Activated naive CD4-positive, alpha-beta T cell (primary cell): ENCODE data around the gene JMJD8.
A peak's percentile ranks its signal among the peaks of the same experiment; 100 is the strongest.

Source experiments
- DNase-seq, 4 experiments: peaks; one replicate each; lab custom pipeline; 2025; lab: John Stamatoyannopoulos, UW

Gene JMJD8

DNA sequence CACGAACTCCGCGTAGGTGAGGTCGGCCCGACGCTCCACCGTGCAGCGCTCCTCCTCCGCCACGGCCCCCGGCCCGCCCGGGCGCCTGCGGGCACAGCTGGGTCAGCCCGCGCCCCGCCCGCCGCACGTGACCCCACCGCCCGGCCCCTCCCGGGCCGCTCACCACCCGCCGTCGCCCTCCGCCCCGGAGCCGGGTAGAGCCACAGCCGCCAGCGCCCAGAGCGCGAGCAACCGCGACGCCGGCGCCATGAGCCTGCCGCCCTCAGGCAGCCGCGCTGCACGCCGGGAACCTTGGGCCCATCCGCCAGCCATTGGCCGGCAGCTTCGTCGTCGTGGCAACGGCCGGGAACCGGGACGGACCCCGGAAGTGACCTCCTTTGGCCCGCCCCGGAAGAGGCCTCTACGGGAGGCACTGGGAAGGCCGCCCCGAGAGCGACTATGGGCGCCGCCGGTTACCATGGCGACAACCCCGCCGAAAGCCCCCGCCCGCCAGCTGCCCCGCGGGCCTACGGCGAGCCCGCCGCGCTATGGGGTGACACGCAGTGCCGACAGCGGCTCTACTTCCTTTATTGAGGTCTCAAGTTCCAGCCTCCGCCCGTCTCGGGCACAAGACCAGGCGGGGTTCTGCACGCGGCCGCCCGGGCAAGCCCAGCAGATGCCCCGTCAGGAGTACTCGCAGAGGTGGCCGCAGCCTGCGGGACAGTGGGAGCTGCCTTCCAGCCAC, at the start of gene JMJD8:
Gene JMJD8 (minus strand): TSS at position 264 of the 724 bp plus-strand sequence. CDS start 15 bp downstream, at position 249.
- DNase-seq = peak; percentile 86 to 94 (median 91)

DNA sequence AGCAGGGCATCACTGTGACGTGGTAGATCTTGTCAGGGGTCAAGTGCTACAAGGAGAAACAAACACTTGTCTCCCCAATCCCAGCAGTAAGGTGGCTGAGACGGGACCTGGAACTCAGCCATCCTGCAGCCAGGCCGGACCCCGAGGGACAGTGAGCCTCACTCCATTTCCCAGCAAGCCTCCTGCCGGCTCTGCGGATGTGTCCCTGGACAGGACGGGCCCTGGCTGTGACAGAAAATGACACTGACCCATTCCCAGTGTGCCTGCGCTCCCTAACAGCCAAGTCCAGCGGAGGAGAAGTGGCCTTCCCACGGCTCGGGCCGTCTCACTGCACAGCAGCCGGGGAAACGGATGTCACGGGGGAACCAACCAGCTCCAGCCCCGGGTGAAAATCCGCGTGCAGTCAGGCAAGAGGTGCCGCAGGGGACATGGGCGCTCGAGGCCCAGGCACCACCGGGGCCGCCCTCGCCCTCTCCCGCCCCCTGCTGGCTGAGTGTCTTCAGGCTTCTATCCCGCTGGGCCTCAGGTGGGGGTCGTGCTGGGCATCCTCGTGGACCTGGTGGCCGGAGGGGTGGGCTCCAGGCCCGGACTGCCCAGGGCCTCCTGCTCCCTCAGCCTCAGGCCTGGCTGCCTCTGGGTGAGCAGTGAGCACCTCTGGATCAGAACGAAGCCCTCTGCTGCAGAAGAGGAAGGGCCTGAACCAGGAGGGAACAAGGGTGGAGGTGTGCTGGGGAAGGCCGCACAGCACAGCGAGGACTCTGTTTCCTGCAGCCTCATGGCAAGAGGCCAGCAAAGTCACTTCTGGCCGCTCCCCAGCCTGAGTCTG, 49.5 kb upstream of the JMJD8 start:
- DNase-seq = peak in 1 of 4 experiments; percentile 33

- no peak for DNase-seq
These were observed 48.8 kb upstream of the JMJD8 start for GRCh38 chr16:732936-733335.

GRCh38 chr16:732332-732731, 48.2 kb upstream of the JMJD8 start:
- DNase-seq = no peak

DNA sequence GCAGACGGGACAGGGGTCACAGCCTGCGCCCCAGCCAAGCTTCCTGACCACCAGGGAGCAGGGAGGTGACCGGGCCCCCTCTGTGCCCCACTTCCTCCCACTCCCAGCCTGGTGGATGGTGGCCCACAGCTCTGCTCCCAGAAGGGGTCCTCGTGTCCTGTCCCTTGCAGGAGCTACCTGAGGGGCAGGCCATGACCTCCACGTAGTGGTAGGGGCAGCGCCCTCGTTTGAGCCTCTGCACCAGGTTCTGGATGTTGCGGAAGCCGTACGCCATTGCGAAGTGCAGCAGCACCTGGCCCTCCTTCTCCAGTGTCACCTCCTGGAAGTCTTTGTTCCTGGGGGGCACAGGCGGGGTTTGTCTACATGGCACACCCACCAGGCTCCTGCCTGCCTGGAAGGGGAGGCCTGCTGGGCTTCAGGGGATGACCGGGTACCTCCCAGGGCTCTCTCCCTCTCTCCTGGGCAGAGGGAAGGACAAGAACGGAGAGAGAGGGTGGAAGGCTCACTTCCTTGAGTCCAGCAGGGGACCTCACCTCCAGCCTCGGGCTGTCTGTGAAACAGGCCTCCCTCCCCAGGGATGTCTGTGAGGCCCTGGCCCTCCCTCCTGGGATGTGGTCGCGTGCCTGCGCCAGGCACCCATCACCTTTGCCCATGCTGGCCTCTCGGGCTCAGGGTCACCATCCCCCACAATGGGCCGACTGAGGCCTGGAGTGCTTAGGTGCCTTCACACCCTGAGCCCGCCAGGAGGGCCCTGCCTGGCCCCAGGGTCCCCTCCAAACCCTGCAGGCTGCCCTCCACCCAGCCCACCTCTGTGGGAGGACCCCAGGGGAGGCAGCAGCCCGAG, 46.8 kb upstream of the JMJD8 start:
- DNase-seq = no peak

GRCh38 chr16:729768-730665, 45.9 kb upstream of the JMJD8 start:
- DNase-seq = no peak

DNA sequence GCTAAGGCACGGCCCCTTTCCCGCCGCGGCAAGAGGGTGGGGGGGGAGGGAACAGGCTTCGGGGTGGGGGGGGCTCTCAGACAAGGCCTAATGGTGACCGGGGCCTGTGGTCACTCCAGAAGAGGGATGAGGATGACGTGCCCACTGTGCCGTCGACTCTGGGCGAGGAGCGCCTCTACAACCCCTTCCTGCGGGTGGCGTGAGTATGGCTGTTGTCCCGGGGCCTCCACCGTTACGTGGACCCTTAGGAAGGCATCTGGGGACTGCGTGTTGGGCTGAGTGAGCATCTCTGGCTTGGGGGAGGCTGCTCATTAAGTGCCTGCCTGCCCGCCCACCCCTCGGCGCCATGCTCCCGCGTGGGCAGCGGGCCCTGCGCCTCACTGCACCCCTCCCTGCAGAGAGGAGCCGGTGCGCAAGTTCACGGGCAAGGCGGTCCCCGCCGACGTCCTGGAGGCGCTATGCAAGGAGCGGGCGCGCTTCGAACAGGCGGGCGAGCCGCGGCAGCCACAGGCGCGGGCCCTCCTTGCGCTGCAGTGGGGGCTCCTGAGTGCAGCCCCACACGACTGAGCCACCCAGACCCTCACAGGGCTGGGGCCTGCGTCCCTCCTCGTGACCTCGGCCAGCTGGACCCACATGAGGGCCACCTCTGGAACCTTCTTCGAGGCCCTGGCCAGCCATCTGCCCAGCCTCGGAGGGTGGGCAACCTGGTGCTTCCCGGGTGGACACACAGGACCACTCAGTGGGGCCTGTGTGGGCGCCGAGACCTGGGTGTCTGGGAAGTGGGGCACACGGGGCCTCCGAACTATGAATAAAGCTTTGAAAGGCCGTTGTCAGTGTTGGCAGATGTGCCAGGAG, 45.0 kb upstream of the JMJD8 start:
- DNase-seq = no peak

DNA sequence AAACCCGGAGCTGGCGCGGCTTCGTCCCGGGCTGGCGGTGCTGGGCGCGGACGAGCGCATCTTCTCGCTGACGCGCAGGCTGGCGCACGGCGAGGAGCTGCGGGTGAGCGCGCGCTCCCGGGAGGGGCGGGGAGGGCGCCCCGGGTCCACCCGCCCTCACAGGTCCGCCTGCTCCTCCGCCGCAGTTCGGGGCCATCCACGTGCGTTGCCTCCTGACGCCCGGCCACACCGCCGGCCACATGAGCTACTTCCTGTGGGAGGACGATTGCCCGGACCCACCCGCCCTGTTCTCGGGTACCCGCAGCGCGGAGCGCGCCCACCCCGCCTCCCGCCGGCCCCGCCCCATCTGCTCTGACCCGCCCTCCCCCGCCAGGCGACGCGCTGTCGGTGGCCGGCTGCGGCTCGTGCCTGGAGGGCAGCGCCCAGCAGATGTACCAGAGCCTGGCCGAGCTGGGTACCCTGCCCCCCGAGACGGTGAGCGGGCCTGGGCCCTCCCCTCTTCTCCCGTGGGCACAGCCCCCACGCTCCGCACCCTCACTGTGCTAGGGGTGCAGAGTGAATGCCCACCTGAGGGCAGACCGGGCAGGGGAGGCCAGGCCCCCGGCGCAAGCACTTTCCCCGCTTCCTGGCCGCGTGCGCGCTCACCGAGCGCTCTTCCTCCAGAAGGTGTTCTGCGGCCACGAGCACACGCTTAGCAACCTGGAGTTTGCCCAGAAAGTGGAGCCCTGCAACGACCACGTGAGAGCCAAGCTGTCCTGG, 44.2 kb upstream of the JMJD8 start:
- peak in 2 of 4 experiments; percentile 30 to 46 for DNase-seq

GRCh38 chr16:727291-727977, 43.3 kb upstream of the JMJD8 start:
- peak in 1 of 4 experiments; percentile 19 for DNase-seq

DNA sequence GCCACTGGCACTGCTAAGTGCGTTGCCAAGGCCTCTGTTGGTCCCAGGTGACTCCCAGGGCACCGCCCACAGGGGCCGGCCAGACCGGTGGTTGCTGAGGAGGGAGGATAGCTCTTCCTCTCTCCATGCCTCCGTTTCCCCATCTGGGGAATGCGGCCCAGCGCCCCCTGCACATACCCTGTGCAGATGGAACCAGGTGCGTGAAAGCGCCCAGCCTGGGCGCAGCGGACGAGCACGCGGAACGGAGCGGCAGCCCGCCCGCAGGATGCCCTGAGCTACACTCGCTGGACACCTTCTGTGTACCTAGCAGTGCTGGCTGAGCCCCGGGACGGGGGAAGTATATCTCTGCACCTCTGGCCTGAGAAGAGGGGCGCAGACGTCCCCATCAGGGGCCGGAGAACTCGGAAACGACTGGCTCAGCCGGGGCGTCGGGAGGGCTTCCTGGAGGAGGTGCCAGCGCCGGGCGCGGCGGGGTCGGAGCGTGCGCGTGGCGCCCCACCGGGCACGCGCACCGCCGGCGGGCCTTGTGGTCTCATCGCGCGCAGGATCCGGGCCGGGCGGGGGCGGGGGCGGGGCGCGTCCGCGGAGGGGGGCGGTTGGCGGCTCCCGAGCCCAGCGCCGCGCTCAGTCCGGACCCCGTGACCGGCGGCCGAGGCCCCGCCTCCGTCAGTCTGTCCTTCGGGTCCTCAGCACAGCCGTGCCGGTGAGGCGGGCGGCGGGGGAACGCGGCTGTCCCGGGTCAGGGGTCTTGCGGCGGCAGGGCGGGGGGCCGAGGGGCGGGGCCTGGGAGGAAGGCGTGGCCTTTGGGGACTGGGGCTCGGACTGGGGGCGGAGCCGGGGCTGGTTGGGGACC, 42.5 kb upstream of the JMJD8 start, which contains the start of the genes CCDC78 and HAGHL:
Gene CCDC78 (minus strand): TSS at position 6 of the 853 bp plus-strand sequence. CDS start 76 bp downstream, outside the sequence.
Gene HAGHL (plus strand): TSS at position 669 of the 853 bp plus-strand sequence. CDS start 404 bp downstream, outside the sequence.
- peak in 2 of 4 experiments; percentile 31 to 57 for DNase-seq

DNA sequence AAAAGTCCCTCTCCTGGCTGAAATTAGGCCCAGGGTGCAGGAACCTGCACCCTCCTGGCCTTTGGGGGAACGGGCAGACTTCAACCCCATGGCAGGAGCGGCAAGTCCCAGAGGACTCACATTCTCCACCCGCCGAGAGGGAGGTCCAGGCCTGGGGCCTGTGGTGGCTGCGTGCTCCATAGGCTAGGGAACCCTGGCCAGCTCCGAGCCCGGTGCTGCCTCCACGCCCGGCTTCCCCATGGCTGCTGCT, 42.0 kb upstream of the JMJD8 start:
- no peak for DNase-seq

DNA sequence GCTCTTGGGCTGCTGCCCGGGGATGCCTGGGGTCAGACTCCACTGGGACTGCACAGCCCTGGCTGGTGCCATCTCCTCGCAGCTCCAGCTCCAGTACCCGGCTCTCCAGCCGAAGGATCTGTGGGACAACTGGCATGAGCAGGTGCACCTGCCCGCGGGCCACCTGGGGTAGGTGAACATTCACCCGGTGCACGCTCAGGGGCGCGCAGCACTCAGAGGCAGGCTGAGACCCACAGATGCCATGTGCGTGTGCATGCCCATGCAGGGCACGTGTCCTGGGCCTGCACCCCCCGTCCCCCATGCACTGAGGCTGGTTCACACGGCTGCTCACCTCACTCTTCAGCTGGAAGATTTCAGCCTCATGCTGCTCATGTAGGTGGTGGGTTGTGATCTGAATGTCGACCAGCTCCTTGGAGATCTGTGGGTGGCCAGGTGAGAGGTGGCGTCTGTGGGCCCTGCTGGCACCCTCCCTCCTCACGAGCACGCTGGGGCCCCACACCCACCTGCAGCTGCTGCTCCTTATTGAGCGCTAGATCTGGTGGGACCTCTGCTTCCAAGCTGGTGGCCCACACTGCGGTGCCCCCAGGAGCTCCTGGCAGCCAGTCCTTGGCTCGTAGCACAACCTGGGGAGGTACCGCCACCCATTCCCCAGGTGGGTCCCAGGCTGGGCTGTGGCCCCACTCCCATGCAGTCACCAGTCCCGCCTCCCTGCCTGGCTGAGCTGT, 41.5 kb upstream of the JMJD8 start:
- no peak for DNase-seq

- DNase-seq = no peak
These were observed 40.9 kb upstream of the JMJD8 start for GRCh38 chr16:725041-725376.

DNA sequence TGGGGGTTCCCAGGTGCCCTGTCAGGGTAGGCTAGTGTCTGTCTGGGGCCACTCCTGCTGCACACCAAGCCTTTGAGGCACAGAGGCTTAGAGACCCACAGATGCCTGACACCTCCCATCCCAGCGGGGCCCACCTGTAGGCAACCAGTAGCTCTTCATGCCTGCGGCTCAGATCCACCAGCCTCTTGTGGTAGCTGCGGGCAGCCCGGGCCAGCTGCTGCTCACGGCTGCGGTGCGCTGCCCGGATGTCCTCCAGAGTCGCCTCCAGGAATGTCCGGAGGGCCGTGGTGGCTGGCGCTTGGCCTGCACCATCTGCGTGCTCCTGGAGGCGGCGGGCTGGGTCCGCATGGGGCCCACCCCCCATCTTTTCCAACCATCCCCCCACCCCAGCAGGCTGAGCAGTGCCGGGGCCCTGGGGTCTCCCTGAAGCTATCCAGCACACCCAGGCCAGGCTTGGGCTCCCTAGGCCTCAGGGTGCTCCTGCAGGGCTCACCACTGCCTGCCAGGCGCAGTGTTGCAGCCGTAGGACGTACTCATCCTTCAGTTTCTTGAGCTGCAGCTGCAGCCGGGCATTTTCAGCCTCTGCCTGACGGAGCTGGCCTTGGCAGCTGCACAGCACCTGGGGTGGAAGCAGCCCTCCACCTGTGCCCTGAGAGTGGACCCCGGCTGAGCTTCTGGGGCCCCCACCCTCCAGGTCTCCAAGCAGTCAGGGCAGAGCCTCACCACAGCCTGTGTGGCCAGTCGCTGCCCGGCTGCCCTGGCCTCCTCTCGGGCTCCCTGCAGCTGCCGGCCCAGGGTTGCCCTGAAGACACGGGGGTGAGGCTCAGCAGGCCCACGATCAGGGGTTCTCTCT, 40.3 kb upstream of the JMJD8 start:
- no peak for DNase-seq

- DNase-seq = no peak
These were observed 39.6 kb upstream of the JMJD8 start for GRCh38 chr16:723695-724094.

DNA sequence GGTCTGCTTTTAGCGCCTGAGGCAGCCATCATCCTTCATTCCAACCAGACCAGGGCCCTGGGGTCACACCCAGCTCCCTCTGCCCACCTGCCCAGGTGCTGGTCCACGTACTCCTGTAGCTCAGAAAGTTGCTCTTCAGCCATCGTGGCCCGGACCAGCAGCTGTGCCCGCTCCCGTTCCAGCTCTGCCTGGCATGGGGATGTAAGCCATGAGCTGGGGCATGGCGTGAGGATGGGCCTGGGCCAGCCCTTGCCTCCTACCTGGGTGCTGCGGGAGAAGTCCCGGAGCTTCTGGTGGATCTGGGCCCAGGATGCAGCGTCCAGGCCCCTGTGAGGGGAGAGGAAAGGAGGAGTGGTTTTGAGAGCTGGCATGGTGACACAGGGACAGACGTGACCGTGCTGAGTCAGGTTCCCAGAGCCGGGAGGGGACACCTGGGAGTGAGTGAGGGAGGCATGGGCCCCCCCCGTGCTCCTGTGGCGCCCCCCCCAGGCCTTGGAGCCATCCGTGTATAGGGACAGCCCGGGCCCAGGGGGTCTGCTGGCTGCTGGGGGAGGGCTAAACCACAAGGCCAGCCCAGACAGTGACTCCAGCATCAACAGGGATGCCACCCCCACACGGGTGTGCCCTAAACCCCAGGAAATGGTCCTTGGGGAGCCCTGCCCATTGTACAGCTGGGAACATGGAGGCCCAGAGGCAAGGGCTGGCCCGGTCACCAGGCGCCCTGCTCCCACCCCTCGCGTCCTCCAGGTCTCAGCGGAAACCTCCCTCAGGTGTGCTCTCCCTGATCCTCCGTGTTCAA, 38.9 kb upstream of the JMJD8 start:
- DNase-seq = no peak
